Activated T-cell treated with anti-CD3 and anti-CD28 coated beads for 1 hour (primary cell): ENCODE data around the gene PTPRN.
"Not testable (repeated sequence)": the region's sequence is repeated elsewhere in the genome, so short reads cannot be mapped to it uniquely, and the experiment has no call there.

ENCODE experiments used
- DNase-seq: peaks from one replicate; pipeline ENCODE4 v3.0.0-alpha.2; 2020; ENCODE audit warnings: low read depth

The PTPRN gene

GRCh38 chr2:219268294-219268693 lies 40.9 kb downstream of the PTPRN start:
- DNase-seq = no peak

GRCh38 chr2:219266886-219267285 lies 42.3 kb downstream of the PTPRN start:
- DNase-seq = no peak

GRCh38 chr2:219266232-219266631 lies 43.0 kb downstream of the PTPRN start:
- no peak for DNase-seq

- no peak for DNase-seq
These were observed 48.0 kb downstream of the PTPRN start for GRCh38 chr2:219261024-219261855.

- DNase-seq = not testable (repeated sequence)
These were observed 50.3 kb downstream of the PTPRN start for GRCh38 chr2:219258942-219259341.

GRCh38 chr2:219254590-219255201 lies 54.5 kb downstream of the PTPRN start:
- no peak for DNase-seq

- DNase-seq = peak; percentile 93
These were observed 55.2 kb downstream of the PTPRN start, which contains the start of gene TUBA4A for GRCh38 chr2:219253753-219254589. TUBA4A (minus strand) TSS chr2:219253918; CDS start chr2:219253858, 60 bp downstream.

- no peak for DNase-seq
These were observed 56.1 kb downstream of the PTPRN start, which contains the start of gene TUBA4B for GRCh38 chr2:219252900-219253752. TUBA4B (plus strand) TSS chr2:219253243; CDS start chr2:219253408, 165 bp downstream.

GRCh38 chr2:219252570-219252899 lies 56.7 kb downstream of the PTPRN start:
- no peak for DNase-seq

GRCh38 chr2:219252084-219252483 lies 57.1 kb downstream of the PTPRN start:
- no peak for DNase-seq

- DNase-seq = no peak
These were observed 57.5 kb downstream of the PTPRN start for GRCh38 chr2:219251656-219252055.

- no peak for DNase-seq
These were observed 59.0 kb downstream of the PTPRN start for GRCh38 chr2:219250049-219250781.

- no peak for DNase-seq
These were observed 59.8 kb downstream of the PTPRN start for GRCh38 chr2:219249203-219249980.

- no peak for DNase-seq
These were observed 60.4 kb downstream of the PTPRN start for GRCh38 chr2:219248845-219249202.

GRCh38 chr2:219247678-219248642 lies 61.2 kb downstream of the PTPRN start:
- DNase-seq = no peak

- DNase-seq = no peak
These were observed 62.6 kb downstream of the PTPRN start for GRCh38 chr2:219246559-219246958.

- DNase-seq = no peak
These were observed 63.3 kb downstream of the PTPRN start for GRCh38 chr2:219245899-219246230.

- DNase-seq = peak; percentile 84
These were observed 63.9 kb downstream of the PTPRN start, which contains the start of the genes GLB1L and STK16 for GRCh38 chr2:219245148-219245898. GLB1L (minus strand) TSS chr2:219245444; CDS start chr2:219243573, 1,871 bp downstream. STK16 (plus strand) TSS chr2:219245479; CDS start chr2:219246000, 521 bp downstream.
